Fibroblast of mammary gland (primary cell): ENCODE measurements around the gene GPR107.

Experiments
- DNase-seq: peaks from one replicate; pipeline ENCODE4 v3.0.0-alpha.2; 2010; ENCODE audit warnings: low read depth
- H3K4me3 ChIP-seq: 2 replicates; pipeline ENCODE4 v1.5.1; 2011; ENCODE audit warnings: low read depth, mild to moderate bottlenecking, low read length, moderate library complexity; ENCODE audit not compliant: control insufficient read depth
- CTCF ChIP-seq: conservative IDR thresholded peaks from 2 replicates; pipeline ENCODE4 v1.5.1; 2011; ENCODE audit warnings: low read depth, low read length, inconsistent platforms; ENCODE audit not compliant: control insufficient read depth, insufficient read depth

Gene GPR107

GRCh38 chr9:130120299-130120587, 66.5 kb downstream of the GPR107 start:
- no peak overlapping the region for H3K4me3 ChIP-seq
- DNase-seq, result no peak
- no peak for TF ChIP-seq CTCF

- no peak for DNase-seq
These were observed 67.1 kb downstream of the GPR107 start for GRCh38 chr9:130120832-130121231.

GRCh38 chr9:130122456-130122855, 68.8 kb downstream of the GPR107 start:
- DNase-seq, result no peak
- TF ChIP-seq CTCF, result no peak
- no peak overlapping the region for H3K4me3 ChIP-seq

More at GRCh38 chr9:130120832-130121231, 67.1 kb downstream of the GPR107 start:
- no peak for TF ChIP-seq CTCF
- no peak overlapping the region for H3K4me3 ChIP-seq

GRCh38 chr9:130124085-130124860, 70.6 kb downstream of the GPR107 start:
- no peak for DNase-seq
- TF ChIP-seq CTCF, result no peak
- no peak overlapping the region for H3K4me3 ChIP-seq

GRCh38 chr9:130126721-130127433, 73.2 kb downstream of the GPR107 start:
- no peak overlapping the region for H3K4me3 ChIP-seq
- no peak for DNase-seq
- TF ChIP-seq CTCF, result no peak

GRCh38 chr9:130128251-130128650, 74.5 kb downstream of the GPR107 start:
- no peak for TF ChIP-seq CTCF
- H3K4me3 ChIP-seq, result no peak overlapping the region
- no peak for DNase-seq
